ENCODE results near the gene ESYT3. TPM values are rescaled to one million over a fixed set of nuclear protein-coding genes. Genes with fewer than 3 reads are reported as not detected.

Gene ESYT3
- total and polyA plus RNA-seq, 2 experiments from 2014 or later: 3.5 to 8.2 TPM

GRCh38 chr3:138468886-138469285 lies 34.5 kb downstream of the ESYT3 start:
- TF ChIP-seq ZNF331 (CRISPR knock-in tag; IDR thresholded peaks at IDR 0.05; ENCODE audit: low read depth) (no peak), POLR2AphosphoS5 (IDR thresholded peaks at IDR 0.05; ENCODE audit: low read depth) (no peak), JUNB (IDR thresholded peaks at IDR 0.05; ENCODE audit: unreplicated experiment) (no peak), STAT1 (IDR thresholded peaks at IDR 0.05; ENCODE audit: unreplicated experiment) (no peak), ZNF462 (CRISPR knock-in tag; IDR thresholded peaks at IDR 0.05) (no peak), ZNF114 (CRISPR knock-in tag; IDR thresholded peaks at IDR 0.05) (no peak), EZH2phosphoT487 (IDR thresholded peaks at IDR 0.05; ENCODE audit: unreplicated experiment) (no peak), CTCF (conservative IDR thresholded peaks at IDR 0.05; ENCODE audit: low read depth in 2 of 2) (no peak), EZH2 (IDR thresholded peaks at IDR 0.05; ENCODE audit: low read depth, unreplicated experiment) (no peak), ETS1 (IDR thresholded peaks at IDR 0.05) (no peak), CREB1 (CRISPR knock-in tag; IDR thresholded peaks at IDR 0.05; ENCODE audit: low read depth) (no peak)
- H4K20me1 ChIP-seq (replicated peaks; ENCODE audit: insufficient read depth): 0 out of 2 replicates have a peak, but pooled peaks cover 3% of the 10 kb centered on the region
- no peak for DNase-seq (ENCODE audit: low spot score)
- H3K4me2 ChIP-seq: no peak overlapping the region
- no peak overlapping the region for H3K27ac Mint-ChIP-seq
- no peaks in the 10 kb centered on the region for H3K27me3 ChIP-seq (ENCODE audit: insufficient read depth)
- no peak overlapping the region for H3K4me3 ChIP-seq
- no peak overlapping the region for H3K4me3 Mint-ChIP-seq
- no peaks in the 10 kb centered on the region; the same call in 2 of the 3 replicates for H3K36me3 Mint-ChIP-seq (ENCODE audit: low read depth)
- H3K4me1 Mint-ChIP-seq: peaks cover 6% of the 10 kb centered on the region; the same call in 2 of the 3 replicates
- H3K9me3 Mint-ChIP-seq: no peaks in the 10 kb centered on the region
- no peaks in the 10 kb centered on the region for H3K4me1 ChIP-seq (ENCODE audit: insufficient read depth)
- H2AFZ ChIP-seq: no peak overlapping the region
- no peaks in the 10 kb centered on the region for H3K79me2 ChIP-seq (replicated peaks; ENCODE audit: insufficient read depth)
- H3K9me2 ChIP-seq (ENCODE audit: insufficient read depth): no peaks in the 10 kb centered on the region
- no peak for ATAC-seq
- no peak overlapping the region for H3K27ac ChIP-seq (ENCODE audit: low read depth)
- H3K36me3 ChIP-seq (ENCODE audit: insufficient read depth): no peaks in the 10 kb centered on the region
- H3F3A ChIP-seq (replicated peaks; ENCODE audit: low read depth): no peaks in the 10 kb centered on the region
- no peaks in the 10 kb centered on the region for H3K27me3 Mint-ChIP-seq (ENCODE audit: insufficient read depth, low read depth, poor library complexity)
